Epithelial cell of proximal tubule (primary cell): ENCODE measurements around the gene FAM222A. TPM values are rescaled to one million over a fixed set of nuclear protein-coding genes. Genes with fewer than 3 reads are reported as not detected.

Source experiments
- DNase-seq: peaks from one replicate; pipeline ENCODE4 v3.0.0-alpha.2; 2011; ENCODE audit warnings: low read depth
- H3K4me3 ChIP-seq: 2 replicates; pipeline ENCODE4 v1.5.1; 2011; ENCODE audit warnings: low read depth, mild to moderate bottlenecking, low read length
- CTCF ChIP-seq: conservative IDR thresholded peaks from 2 replicates; pipeline ENCODE4 v1.5.1; 2012; ENCODE audit warnings: low read depth, mild to moderate bottlenecking, low read length
- total RNA-seq: library from RNA; depleted of rRNA; stranded (reverse); fragments of >200 nt; gene quantifications from 2 replicates; pipeline ENCODE4 v1.2.3, GENCODE V29; 2015

The FAM222A gene
- total RNA-seq, 1 donor from 2014 or later: 0.52 TPM

DNA sequence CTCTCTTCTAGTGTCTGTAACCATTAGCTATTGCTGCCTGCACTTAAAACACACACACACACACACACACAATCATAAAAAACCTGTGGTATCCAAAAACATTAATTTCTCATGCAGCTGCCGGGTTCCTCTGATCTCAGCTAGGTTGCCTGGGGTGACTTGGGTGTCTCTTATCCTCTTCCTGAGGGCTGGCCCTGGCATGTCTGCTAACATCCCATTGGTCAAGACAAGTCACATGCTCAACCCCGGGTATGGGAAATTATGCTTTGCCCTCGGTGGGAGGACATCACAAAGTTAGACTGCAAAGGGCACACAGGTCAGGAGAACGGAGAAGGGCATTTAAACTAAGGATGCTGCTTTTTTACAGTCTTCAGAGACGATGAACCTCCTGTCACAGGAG lies 63.9 kb downstream of the FAM222A start:
- H3K4me3 ChIP-seq: no peak overlapping the region
- no peak for TF ChIP-seq CTCF
- no peak for DNase-seq

- TF ChIP-seq CTCF: no peak
- no peak for DNase-seq
- H3K4me3 ChIP-seq: no peak overlapping the region
Observed at GRCh38 chr12:109778684-109779083, 65.1 kb downstream of the FAM222A start.

DNA sequence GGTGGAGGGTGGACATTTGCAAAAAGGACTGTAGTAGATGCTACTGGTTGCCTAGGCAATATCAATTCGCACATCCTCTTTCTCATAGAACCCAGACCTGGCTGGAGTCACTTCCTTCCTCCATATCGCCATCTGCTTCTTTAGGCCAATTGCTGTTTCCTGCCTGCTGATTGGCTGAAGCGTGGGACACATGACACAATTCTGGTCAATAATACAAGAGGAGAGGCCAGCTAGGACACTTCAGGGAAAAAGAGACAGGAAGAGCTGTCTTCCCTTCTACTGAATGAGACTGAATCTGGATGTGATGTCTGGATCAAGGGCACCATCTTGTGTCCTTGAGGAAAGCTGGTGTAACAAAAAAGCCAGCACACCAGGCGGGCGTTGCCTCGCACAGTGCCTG lies 65.8 kb downstream of the FAM222A start:
- no peak for DNase-seq
- peak; percentile 60 for TF ChIP-seq CTCF
- H3K4me3 ChIP-seq: no peak overlapping the region

GRCh38 chr12:109781668-109782325 lies 68.2 kb downstream of the FAM222A start:
- TF ChIP-seq CTCF: no peak
- no peak for DNase-seq
- no peak overlapping the region for H3K4me3 ChIP-seq

GRCh38 chr12:109782326-109782703 lies 68.7 kb downstream of the FAM222A start:
- no peak for DNase-seq
- H3K4me3 ChIP-seq: no peak overlapping the region
- TF ChIP-seq CTCF: no peak

GRCh38 chr12:109783135-109783964 lies 69.7 kb downstream of the FAM222A start:
- no peak for DNase-seq
- no peak overlapping the region for H3K4me3 ChIP-seq
- TF ChIP-seq CTCF: no peak

DNA sequence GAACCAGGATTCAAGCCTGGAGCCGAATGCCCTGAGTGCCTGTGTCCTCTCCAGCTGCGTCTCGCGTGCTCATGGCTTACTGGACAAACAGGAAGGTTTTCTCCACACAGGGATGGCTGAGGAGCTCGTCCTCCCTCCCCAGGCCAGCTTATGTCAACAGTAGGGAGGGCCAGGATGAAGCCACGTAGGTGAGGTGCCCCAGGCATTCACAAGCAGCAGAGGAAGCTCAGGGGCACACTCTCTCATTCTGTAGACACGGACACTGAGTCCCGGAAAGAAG lies 70.3 kb downstream of the FAM222A start:
- TF ChIP-seq CTCF: no peak
- DNase-seq: no peak
- no peak overlapping the region for H3K4me3 ChIP-seq
